ENCODE data around the gene NTNG1.

DNA sequence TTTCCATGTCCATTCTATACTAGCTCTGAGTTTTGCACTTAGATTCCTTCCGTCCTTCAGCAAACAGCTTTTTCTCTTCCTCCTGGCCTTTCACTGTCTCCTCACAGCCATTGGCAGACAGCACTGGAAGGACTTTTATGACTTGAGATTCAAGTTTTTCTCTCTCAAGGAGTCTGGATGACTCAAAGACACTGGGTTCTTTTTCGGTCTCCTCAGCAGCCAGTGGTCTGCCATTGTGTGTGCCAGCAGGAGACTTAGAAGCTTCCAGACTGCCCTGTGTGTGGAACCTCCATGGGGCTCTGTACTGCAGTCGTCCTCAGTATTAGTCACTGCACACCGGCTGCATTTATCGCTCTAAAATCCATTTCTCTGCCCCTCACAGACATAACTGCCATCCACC lies 30.5 kb downstream of the NTNG1 start:
- TF ChIP-seq POLR2AphosphoS5 (IDR thresholded peaks at IDR 0.05): no peak
- TF ChIP-seq POLR2A (IDR thresholded peaks at IDR 0.05): no peak
- TF ChIP-seq, protein P1, sequence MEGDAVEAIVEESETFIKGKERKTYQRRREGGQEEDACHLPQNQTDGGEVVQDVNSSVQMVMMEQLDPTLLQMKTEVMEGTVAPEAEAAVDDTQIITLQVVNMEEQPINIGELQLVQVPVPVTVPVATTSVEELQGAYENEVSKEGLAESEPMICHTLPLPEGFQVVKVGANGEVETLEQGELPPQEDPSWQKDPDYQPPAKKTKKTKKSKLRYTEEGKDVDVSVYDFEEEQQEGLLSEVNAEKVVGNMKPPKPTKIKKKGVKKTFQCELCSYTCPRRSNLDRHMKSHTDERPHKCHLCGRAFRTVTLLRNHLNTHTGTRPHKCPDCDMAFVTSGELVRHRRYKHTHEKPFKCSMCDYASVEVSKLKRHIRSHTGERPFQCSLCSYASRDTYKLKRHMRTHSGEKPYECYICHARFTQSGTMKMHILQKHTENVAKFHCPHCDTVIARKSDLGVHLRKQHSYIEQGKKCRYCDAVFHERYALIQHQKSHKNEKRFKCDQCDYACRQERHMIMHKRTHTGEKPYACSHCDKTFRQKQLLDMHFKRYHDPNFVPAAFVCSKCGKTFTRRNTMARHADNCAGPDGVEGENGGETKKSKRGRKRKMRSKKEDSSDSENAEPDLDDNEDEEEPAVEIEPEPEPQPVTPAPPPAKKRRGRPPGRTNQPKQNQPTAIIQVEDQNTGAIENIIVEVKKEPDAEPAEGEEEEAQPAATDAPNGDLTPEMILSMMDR (IDR thresholded peaks at IDR 0.05): no peak
- TF ChIP-seq EP300 (IDR thresholded peaks at IDR 0.05): no peak
